Astrocyte (in vitro differentiated cells and primary cell): ENCODE measurements around the gene VEGFB. TPM values are rescaled to one million over a fixed set of nuclear protein-coding genes. Genes with fewer than 3 reads are reported as not detected.
A peak's percentile ranks its signal among the peaks of the same experiment; 100 is the strongest.

Experiments
- DNase-seq: peaks from one replicate; pipeline ENCODE4 v3.0.0-alpha.2; 2010; ENCODE audit warnings: low read depth
- FAIRE-seq: peaks from 2 replicates; lab custom pipeline; 2011; peaks lifted over from hg19 to GRCh38; lab: Jason Lieb, UNC
- H2AFZ ChIP-seq: 2 replicates; pipeline ENCODE4 v1.6.0; 2012; ENCODE audit warnings: low read depth, low read length, inconsistent platforms
- H3K27ac ChIP-seq: 2 replicates; pipeline ENCODE4 v1.5.1; 2011; ENCODE audit warnings: low read depth, low read length, inconsistent platforms
- H3K27me3 ChIP-seq: 2 replicates; pipeline ENCODE4 v1.6.0; 2011; ENCODE audit warnings: low read length, inconsistent platforms; ENCODE audit not compliant: insufficient read depth
- H3K36me3 ChIP-seq: 2 replicates; pipeline ENCODE4 v1.5.1; 2011; ENCODE audit warnings: low read length, inconsistent platforms; ENCODE audit not compliant: insufficient read depth
- H3K4me1 ChIP-seq: 2 replicates; pipeline ENCODE4 v1.5.1; 2011; ENCODE audit warnings: low read length, inconsistent platforms; ENCODE audit not compliant: insufficient read depth
- H3K4me2 ChIP-seq: 2 replicates; pipeline ENCODE4 v1.6.0; 2012; ENCODE audit warnings: low read length, inconsistent platforms
- H3K4me3 ChIP-seq: 2 replicates; pipeline ENCODE4 v1.5.1; 2011; ENCODE audit warnings: low read depth, mild to moderate bottlenecking, low read length, inconsistent platforms; ENCODE audit not compliant: insufficient read depth
- H3K79me2 ChIP-seq: 2 replicates; pipeline ENCODE4 v1.6.0; 2012; ENCODE audit warnings: mild to moderate bottlenecking, low read length, inconsistent platforms; ENCODE audit not compliant: insufficient read depth
- H3K9ac ChIP-seq: 2 replicates; pipeline ENCODE4 v1.6.0; 2012; ENCODE audit warnings: mild to moderate bottlenecking, low read length, inconsistent platforms
- H3K9me3 ChIP-seq: 2 replicates; pipeline ENCODE4 v1.5.1; 2012; ENCODE audit warnings: low read depth, mild to moderate bottlenecking, low read length, inconsistent platforms; ENCODE audit not compliant: insufficient read depth
- H4K20me1 ChIP-seq: 2 replicates; pipeline ENCODE4 v1.6.0; 2012; ENCODE audit warnings: low read length, inconsistent platforms; ENCODE audit not compliant: insufficient read depth
- H3K27ac Mint-ChIP-seq: one replicate; pipeline ENCODE4 v1.8.0; 2021; ENCODE audit warnings: mild to moderate bottlenecking, mixed read lengths; ENCODE audit not compliant: unreplicated experiment
- H3K27me3 Mint-ChIP-seq: one replicate; pipeline ENCODE4 v1.8.0; 2021; ENCODE audit warnings: low read depth, mixed read lengths; ENCODE audit not compliant: unreplicated experiment
- H3K36me3 Mint-ChIP-seq: one replicate; pipeline ENCODE4 v1.8.0; 2021; ENCODE audit warnings: low read depth, mixed read lengths; ENCODE audit not compliant: unreplicated experiment
- H3K4me1 Mint-ChIP-seq: one replicate; pipeline ENCODE4 v1.8.0; 2021; ENCODE audit warnings: low read depth, mixed read lengths; ENCODE audit not compliant: unreplicated experiment
- H3K4me3 Mint-ChIP-seq: one replicate; pipeline ENCODE4 v1.8.0; 2021; ENCODE audit warnings: mild to moderate bottlenecking, moderate library complexity, mixed read lengths; ENCODE audit not compliant: unreplicated experiment
- H3K9me3 Mint-ChIP-seq: one replicate; pipeline ENCODE4 v1.8.0; 2021; ENCODE audit warnings: mild to moderate bottlenecking, mixed read lengths; ENCODE audit not compliant: unreplicated experiment
- CTCF ChIP-seq: IDR thresholded peaks from 2 replicates; pipeline ENCODE4 v1.5.1; 2011; ENCODE audit warnings: low read depth, mild to moderate bottlenecking, inconsistent platforms, low read length, moderate library complexity; ENCODE audit not compliant: insufficient read depth
- EZH2 ChIP-seq: IDR thresholded peaks from 2 replicates; pipeline ENCODE4 v1.6.1; 2012; ENCODE audit warnings: mild to moderate bottlenecking, low read length, inconsistent platforms; ENCODE audit not compliant: insufficient read depth
- total RNA-seq: library from RNA; stranded (reverse); gene quantifications from 2 replicates; pipeline ENCODE4 v1.2.1, GENCODE V29; 2021

Gene VEGFB
- total RNA-seq, 1 donor from 2014 or later: 30.4 TPM

GRCh38 chr11:64237484-64237951 lies 3.1 kb downstream of the VEGFB start:
- Mint-ChIP-seq H3K27me3 (no peaks in the 10 kb centered on the region), H3K36me3 (no peaks in the 10 kb centered on the region), H3K4me3 (peak overlapping the region; percentile 45), H3K9me3 (no peaks in the 10 kb centered on the region), H3K27ac (no peak overlapping the region), H3K4me1 (peaks cover 4% of the 10 kb centered on the region)
- Histone ChIP-seq H3K27ac (no peak overlapping the region), H3K79me2 (peaks cover 16% of the 10 kb centered on the region), H3K9ac (no peak overlapping the region), H3K36me3 (peaks cover 11% of the 10 kb centered on the region), H3K27me3 (no peaks in the 10 kb centered on the region), H3K4me2 (no peak overlapping the region), H3K4me1 (peaks cover 22% of the 10 kb centered on the region), H2AFZ (no peak overlapping the region), H3K9me3 (no peaks in the 10 kb centered on the region), H3K4me3 (no peak overlapping the region), H4K20me1 (peaks cover 11% of the 10 kb centered on the region)
- DNase-seq: no peak
- TF ChIP-seq CTCF: no peak
- TF ChIP-seq EZH2: no peak
- FAIRE-seq: no peak

DNA sequence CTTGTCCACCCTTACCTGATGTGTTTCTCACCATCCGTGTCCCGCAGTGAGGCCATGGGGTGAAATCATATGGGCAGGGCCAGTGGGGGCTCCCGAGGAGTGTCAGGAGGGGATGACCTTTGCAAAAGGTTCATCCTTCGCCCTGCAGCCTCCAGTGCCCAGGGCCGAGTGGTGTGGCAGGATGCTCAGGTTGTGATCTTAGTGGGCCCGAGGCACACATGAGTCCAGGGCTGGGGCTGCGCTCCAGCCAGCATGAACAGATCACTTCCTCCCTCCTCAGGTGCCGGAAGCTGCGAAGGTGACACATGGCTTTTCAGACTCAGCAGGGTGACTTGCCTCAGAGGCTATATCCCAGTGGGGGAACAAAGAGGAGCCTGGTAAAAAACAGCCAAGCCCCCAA lies 3.7 kb downstream of the VEGFB start:
- Mint-ChIP-seq H3K9me3 (no peaks in the 10 kb centered on the region), H3K4me1 (peaks cover 6% of the 10 kb centered on the region), H3K36me3 (no peaks in the 10 kb centered on the region), H3K4me3 (no peak overlapping the region), H3K27me3 (no peaks in the 10 kb centered on the region), H3K27ac (no peak overlapping the region)
- Histone ChIP-seq H4K20me1 (peaks cover 17% of the 10 kb centered on the region), H3K9ac (peak overlapping the region; percentile 26), H3K4me1 (peaks cover 27% of the 10 kb centered on the region), H3K9me3 (no peaks in the 10 kb centered on the region), H3K4me2 (no peak overlapping the region), H3K79me2 (peaks cover 22% of the 10 kb centered on the region), H3K27ac (no peak overlapping the region), H3K4me3 (no peak overlapping the region), H3K27me3 (no peaks in the 10 kb centered on the region), H2AFZ (no peak overlapping the region), H3K36me3 (peaks cover 11% of the 10 kb centered on the region)
- DNase-seq (no peak), FAIRE-seq (no peak)
- TF ChIP-seq EZH2 (no peak), CTCF (no peak)

DNA sequence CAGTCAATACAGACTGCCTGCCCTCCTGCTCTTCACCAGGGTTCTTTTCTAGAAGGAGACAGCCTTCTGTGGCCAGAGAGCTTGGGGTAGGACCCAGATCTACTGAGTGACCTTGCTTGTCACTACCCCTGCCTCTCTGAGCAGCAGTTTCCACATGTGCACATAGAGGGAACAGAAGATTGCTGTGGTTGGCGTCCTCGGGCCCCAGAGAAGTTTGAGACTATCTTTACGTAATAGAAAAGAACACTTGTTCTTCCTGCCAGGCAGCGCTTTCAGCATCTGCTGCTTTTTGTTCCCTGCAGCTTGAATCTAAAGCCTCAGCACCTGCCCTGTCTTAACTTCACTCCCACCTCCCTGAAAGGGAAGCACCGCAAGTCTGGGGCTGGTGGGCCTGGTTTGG lies 4.6 kb downstream of the VEGFB start:
- peaks cover 15% of the 10 kb centered on the region for H3K4me1 Mint-ChIP-seq
- TF ChIP-seq CTCF: no peak
- no peak for TF ChIP-seq EZH2
- Histone ChIP-seq H3K9ac (no peak overlapping the region), H4K20me1 (peaks cover 26% of the 10 kb centered on the region), H3K4me2 (no peak overlapping the region), H3K79me2 (peaks cover 31% of the 10 kb centered on the region), H3K36me3 (peaks cover 14% of the 10 kb centered on the region), H3K4me1 (peaks cover 36% of the 10 kb centered on the region), H3K27me3 (no peaks in the 10 kb centered on the region), H3K4me3 (no peak overlapping the region), H3K27ac (no peak overlapping the region), H3K9me3 (no peaks in the 10 kb centered on the region), H2AFZ (no peak overlapping the region)
- H3K4me3 Mint-ChIP-seq: peak overlapping the region; percentile 60
- no peaks in the 10 kb centered on the region for H3K9me3 Mint-ChIP-seq
- FAIRE-seq (no peak), DNase-seq (no peak)
- peaks cover 9% of the 10 kb centered on the region for H3K36me3 Mint-ChIP-seq
- no peak overlapping the region for H3K27ac Mint-ChIP-seq
- no peaks in the 10 kb centered on the region for H3K27me3 Mint-ChIP-seq
